CD1c-positive myeloid dendritic cell (primary cell): ENCODE results near the gene HLA-E.

Source experiments
- DNase-seq: peaks from one replicate; pipeline ENCODE4 v3.0.0-alpha.2; 2016; ENCODE audit errors: extremely low spot score

HLA-E gene

GRCh38 chr6:30541515-30542403, 52.5 kb downstream of the HLA-E start:
- DNase-seq, result peak; percentile 92

- no peak for DNase-seq
Measured at GRCh38 chr6:30542404-30542725, 53.1 kb downstream of the HLA-E start.

GRCh38 chr6:30542915-30543314, 53.6 kb downstream of the HLA-E start:
- no peak for DNase-seq
